ENCODE measurements around the gene ENPP6.
"Not testable (repeated sequence)": the region's sequence is repeated elsewhere in the genome, so short reads cannot be mapped to it uniquely, and the experiment has no call there.

Gene ENPP6

GRCh38 chr4:184234155-184234554 lies 16.5 kb upstream of the ENPP6 start:
- FAIRE-seq, result no peak

DNA sequence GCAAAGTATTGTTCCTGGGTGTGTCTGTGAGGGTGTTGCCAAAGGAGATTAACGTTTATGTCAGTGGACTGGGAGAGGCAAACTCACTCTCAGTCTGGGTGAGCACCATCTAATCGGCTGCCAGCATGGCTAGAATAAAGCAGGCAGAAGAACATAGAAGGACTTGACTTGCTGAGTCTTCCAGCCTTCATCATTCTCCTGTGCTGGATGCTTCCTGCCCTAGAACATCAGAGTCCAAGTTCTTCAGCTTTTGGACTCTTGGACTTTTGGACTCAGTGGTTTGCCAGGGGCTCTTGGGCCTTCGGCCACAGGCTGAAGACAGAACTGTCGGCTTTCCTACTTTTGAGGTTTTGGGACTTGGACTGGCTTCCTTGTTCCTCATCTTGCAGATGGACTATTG lies 15.3 kb upstream of the ENPP6 start:
- no peak for FAIRE-seq

DNA sequence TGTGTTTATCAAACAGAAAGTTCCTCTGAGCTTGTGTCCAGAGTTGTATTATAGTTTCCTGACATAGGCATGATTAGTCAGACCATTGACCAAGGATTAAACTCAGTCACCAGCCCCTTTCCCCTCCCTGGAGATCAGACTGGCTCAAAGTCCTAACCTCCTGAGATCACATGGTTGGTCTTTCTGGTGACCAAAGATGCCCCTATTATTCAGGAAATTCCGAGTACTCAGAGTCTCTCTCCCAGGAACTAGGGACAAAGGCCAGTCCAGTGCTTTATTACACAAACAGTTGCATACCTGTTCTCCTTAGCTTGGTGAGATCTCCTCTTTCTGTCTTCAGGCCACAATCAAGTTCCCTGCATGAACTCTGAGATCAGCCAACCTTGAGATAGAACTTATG lies 14.5 kb upstream of the ENPP6 start:
- no peak for FAIRE-seq

- FAIRE-seq, result no peak
Observed at GRCh38 chr4:184231573-184231972, 13.9 kb upstream of the ENPP6 start.

- no peak for FAIRE-seq
Observed at GRCh38 chr4:184228056-184228705, 10.5 kb upstream of the ENPP6 start.

DNA sequence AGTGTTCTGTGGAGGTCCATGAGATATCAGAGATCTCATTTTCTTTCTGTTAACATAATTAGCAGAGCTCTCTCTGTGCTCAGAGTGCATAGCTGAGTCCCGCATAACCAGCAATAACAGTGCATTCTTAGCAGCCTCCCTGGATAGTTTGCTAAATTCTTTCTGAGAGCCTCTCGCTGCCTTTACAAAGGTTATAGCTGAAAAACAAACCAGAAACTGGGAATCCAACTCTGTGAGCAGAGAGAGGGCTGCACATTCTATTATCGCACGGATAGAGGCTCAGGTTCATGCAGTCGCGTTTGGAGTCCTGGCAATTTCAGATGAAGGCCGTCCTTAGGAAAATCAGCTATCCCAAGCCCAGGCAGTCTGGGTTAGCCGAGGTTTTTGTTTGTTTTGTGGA lies 1.2 kb downstream of the ENPP6 start:
- FAIRE-seq, result no peak

DNA sequence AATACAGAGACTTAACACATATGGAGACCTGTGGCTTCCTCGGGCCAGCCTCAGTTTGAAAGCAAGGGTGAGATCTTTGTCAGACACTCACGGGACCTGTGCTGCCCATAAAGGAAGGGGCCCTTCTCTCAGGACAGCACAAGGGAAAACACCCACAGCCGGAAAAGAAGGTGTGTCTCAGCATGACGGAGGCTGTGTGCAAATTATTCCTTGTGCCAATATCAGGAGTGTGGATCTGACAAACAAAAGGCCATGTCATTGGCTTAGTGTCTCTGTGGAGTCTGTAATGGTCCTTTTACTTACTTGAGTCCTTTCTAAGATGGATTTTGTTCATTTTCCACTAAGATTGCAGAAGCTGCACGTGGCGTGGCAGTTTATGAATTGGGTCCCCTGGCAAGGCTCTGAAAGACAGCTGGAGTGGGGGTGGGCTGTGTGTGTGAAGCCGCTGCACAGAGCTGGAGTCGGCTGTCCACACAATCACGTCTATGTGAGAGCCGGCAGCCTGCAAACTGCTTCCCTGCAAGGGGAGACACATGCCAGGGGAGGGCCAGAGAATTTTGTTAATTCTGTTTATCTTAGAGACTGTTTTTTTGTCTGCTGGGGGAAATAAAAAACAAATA lies 1.9 kb downstream of the ENPP6 start:
- no peak for FAIRE-seq

DNA sequence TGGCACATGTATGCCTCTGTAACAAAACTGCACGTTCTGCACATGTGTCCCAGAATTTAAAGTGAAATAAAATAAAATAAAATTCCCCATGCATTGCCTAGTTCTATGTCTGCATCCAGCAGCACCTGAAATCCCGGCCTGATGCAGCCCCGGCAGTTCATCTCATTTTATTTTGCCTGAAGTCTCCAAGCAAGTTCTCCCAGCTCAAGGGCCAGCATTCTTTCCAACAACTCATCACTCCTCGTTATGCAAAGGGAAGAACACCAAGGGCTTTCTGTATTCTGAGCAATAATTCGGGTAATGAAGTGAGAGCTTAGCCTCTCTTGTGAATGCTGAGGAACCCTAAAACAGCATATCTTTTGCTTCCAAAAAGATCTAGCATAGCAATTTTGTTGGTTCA lies 2.7 kb downstream of the ENPP6 start:
- FAIRE-seq, result no peak

- not testable (repeated sequence) for FAIRE-seq
Observed at GRCh38 chr4:184207734-184208607, 9.7 kb downstream of the ENPP6 start.

DNA sequence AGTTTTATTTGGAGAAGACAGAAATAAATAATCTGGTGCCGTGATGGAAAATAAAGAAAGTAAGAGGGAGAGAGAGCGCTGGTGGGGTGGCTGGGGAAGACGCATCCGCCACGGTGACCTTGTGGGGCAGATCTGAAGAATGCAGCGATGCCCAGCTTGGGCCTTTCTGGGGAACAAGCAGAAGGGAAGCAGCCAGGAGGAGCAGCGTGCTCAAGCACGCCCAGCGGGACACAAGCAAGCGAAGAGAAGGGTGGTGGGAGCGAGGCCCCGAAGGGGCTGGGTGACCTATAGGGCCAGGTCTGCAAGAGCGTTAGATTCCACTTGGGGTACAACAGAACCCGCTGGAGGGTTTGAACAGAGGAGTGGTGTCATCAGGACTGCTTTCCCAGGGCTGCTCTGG lies 12.4 kb downstream of the ENPP6 start:
- FAIRE-seq, result no peak

- no peak for FAIRE-seq
Observed at GRCh38 chr4:184203300-184203699, 14.4 kb downstream of the ENPP6 start.

GRCh38 chr4:184201179-184201578 lies 16.5 kb downstream of the ENPP6 start:
- no peak for FAIRE-seq

DNA sequence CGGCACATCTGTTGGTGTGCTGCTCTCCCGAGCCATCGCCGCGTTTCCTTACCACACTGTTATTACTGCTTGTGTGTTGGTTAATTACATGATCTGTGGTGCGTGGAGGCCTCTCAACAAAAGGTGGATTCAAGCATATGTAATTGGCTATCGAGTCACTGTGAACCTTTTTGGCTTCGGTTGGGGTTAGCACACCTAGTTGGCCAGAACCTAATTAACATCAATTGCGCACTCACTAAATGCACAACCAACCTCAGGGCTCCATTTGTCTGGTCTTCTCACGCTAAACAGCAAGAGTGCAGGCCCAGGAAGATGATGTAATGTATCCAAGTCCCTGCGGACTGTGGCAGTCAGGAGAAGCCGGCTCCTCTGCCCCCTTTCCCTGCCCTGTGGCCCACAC lies 17.4 kb downstream of the ENPP6 start:
- no peak for FAIRE-seq

DNA sequence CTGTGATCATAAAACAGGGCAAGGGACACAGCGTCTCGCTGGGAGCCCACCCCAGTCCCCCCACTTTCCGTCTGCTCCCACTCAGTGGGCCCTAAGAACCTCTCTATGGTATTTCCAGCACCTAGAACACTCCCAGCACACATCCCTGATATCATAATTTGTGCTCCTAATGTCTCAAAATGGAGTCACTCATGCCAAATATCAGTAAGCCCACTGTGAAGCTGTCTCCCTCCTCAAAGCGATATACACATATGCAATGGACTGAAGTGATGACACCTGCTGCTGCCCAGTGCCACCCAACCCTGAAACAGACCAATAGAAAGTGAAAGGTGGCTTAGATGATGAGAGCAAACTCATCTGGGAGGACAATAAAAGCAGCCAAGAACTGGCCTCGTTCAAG lies 17.9 kb downstream of the ENPP6 start:
- FAIRE-seq, result no peak

DNA sequence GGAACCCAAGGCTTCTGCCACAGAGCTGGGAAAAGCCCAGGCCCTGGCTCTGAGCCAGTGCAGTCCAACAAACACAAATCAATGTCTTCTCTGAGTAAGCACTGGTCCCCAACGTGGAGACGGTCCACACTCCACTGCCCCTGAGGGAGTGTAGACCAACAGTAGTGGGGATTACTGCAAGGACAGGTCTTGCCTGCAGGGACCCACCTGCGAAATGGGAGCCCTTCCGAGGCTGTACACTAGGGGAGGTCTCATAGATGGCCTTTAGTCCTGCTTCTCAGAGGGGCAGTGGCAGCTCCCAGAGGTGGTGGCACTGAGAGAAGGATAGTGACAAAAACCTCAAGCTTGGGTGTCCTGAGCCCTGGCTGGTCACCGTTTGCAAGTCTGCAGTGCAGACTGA lies 19.5 kb downstream of the ENPP6 start:
- FAIRE-seq, result no peak

- FAIRE-seq, result no peak
Observed at GRCh38 chr4:184197536-184198082, 20.1 kb downstream of the ENPP6 start.

- FAIRE-seq, result no peak
Observed at GRCh38 chr4:184196730-184197385, 20.8 kb downstream of the ENPP6 start.

GRCh38 chr4:184193556-184194525 lies 23.8 kb downstream of the ENPP6 start:
- FAIRE-seq, result no peak

DNA sequence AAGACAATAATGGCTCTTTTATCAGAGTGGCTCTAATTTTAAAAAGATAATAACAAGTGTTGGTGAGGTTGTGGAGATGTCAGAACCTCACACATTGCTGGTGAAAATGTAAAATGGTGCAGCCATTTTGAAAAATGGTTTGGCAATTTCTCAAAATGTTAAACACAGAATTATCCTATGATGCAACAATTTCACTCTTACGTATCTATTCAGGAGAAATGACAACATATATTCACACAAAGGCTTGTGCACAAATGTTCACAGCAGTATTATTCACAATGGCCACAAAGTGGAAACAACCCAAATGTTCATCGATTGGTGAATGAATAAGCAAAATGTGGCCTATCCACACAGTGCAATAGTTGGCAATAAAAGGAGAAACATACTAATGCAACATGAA lies 24.7 kb downstream of the ENPP6 start:
- FAIRE-seq, result no peak

GRCh38 chr4:184191267-184191666 lies 26.4 kb downstream of the ENPP6 start:
- FAIRE-seq, result no peak

DNA sequence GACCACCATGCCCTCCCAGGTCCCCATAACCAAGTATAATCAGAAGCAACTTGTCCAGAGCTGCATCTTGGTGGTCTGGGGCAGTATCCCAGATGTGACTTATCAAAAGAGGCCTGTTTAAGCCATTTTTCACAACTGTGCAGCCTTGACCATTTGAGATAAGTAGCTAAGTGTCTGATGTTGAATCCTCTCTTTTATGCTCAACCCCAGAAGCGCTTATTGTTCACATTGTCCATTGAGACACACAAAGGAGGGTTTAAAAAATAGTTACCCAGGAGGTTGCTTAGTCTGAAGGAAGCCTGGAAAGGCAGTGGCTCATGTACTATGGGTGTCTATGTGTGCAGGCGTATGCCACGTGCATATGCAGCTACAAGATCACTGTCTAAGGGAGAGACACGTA lies 27.0 kb downstream of the ENPP6 start:
- no peak for FAIRE-seq

- no peak for FAIRE-seq
Observed at GRCh38 chr4:184189966-184190365, 27.7 kb downstream of the ENPP6 start.
